Glutamatergic neuron (in vitro differentiated cells): ENCODE data around the gene RRP1. TPM values are rescaled to one million over a fixed set of nuclear protein-coding genes. Genes with fewer than 3 reads are reported as not detected.
A peak's percentile ranks its signal among the peaks of the same experiment; 100 is the strongest.

ENCODE experiments used
- DNase-seq: peaks from one replicate; pipeline ENCODE4 v3.0.0; 2022
- H3K27ac Mint-ChIP-seq: one replicate; pipeline ENCODE4 v1.8.0; 2020; ENCODE audit warnings: mild to moderate bottlenecking, mixed read lengths, inconsistent platforms; ENCODE audit not compliant: unreplicated experiment
- H3K27me3 Mint-ChIP-seq: one replicate; pipeline ENCODE4 v1.8.0; 2020; ENCODE audit warnings: mild to moderate bottlenecking, moderate library complexity, mixed read lengths, inconsistent platforms; ENCODE audit not compliant: unreplicated experiment
- H3K36me3 Mint-ChIP-seq: one replicate; pipeline ENCODE4 v1.8.0; 2020; ENCODE audit warnings: mild to moderate bottlenecking, mixed read lengths, inconsistent platforms; ENCODE audit not compliant: unreplicated experiment
- H3K4me1 Mint-ChIP-seq: one replicate; pipeline ENCODE4 v1.8.0; 2020; ENCODE audit warnings: mild to moderate bottlenecking, low read depth, mixed read lengths, inconsistent platforms; ENCODE audit not compliant: unreplicated experiment
- H3K4me3 Mint-ChIP-seq: one replicate; pipeline ENCODE4 v1.8.0; 2020; ENCODE audit warnings: mild to moderate bottlenecking, mixed read lengths, inconsistent platforms; ENCODE audit not compliant: unreplicated experiment
- H3K9me3 Mint-ChIP-seq: one replicate; pipeline ENCODE4 v1.8.0; 2020; ENCODE audit warnings: mild to moderate bottlenecking, moderate library complexity, mixed read lengths, inconsistent platforms; ENCODE audit not compliant: unreplicated experiment
- CTCF ChIP-seq: fragments of 200-600 bp; sonication (generic); IDR thresholded peaks from one replicate; pipeline ENCODE4 v1.5.0; 2021; ENCODE audit not compliant: partially characterized antibody, unreplicated experiment
- total RNA-seq: library from RNA; stranded (reverse); fragmentation: NEBNext Ultra II Directional; extraction: Animal tissue kit (Norgen Biotek cat#: 25700); gene quantifications from one replicate; pipeline ENCODE4 v1.2.1, GENCODE V29; 2021; ENCODE audit not compliant: unreplicated experiment

The RRP1 gene
- total RNA-seq, 1 donor from 2014 or later: 26.2 TPM

- H3K36me3 Mint-ChIP-seq: no peaks in the 10 kb centered on the region
- no peaks in the 10 kb centered on the region for H3K27me3 Mint-ChIP-seq
- no peak for DNase-seq
- H3K9me3 Mint-ChIP-seq: peaks cover 3% of the 10 kb centered on the region
- no peak overlapping the region for H3K4me3 Mint-ChIP-seq
- no peak overlapping the region for H3K27ac Mint-ChIP-seq
- H3K4me1 Mint-ChIP-seq: peaks cover 16% of the 10 kb centered on the region
- TF ChIP-seq CTCF: no peak
Measured at GRCh38 chr21:43754948-43755781, 34.2 kb upstream of the RRP1 start.

GRCh38 chr21:43755820-43756594 is 33.4 kb upstream of the RRP1 start:
- Mint-ChIP-seq H3K27me3 (no peaks in the 10 kb centered on the region), H3K9me3 (peaks cover 3% of the 10 kb centered on the region), H3K27ac (no peak overlapping the region), H3K36me3 (no peaks in the 10 kb centered on the region), H3K4me1 (peaks cover 16% of the 10 kb centered on the region), H3K4me3 (no peak overlapping the region)
- no peak for DNase-seq
- no peak for TF ChIP-seq CTCF

- TF ChIP-seq CTCF: no peak
- Mint-ChIP-seq H3K36me3 (no peaks in the 10 kb centered on the region), H3K9me3 (peaks cover 3% of the 10 kb centered on the region), H3K4me1 (peaks cover 16% of the 10 kb centered on the region), H3K27ac (no peak overlapping the region), H3K4me3 (no peak overlapping the region), H3K27me3 (no peaks in the 10 kb centered on the region)
- DNase-seq: no peak
Measured at GRCh38 chr21:43757601-43758000, 31.8 kb upstream of the RRP1 start.

GRCh38 chr21:43758111-43758641 is 31.2 kb upstream of the RRP1 start:
- no peak for TF ChIP-seq CTCF
- peaks cover 3% of the 10 kb centered on the region for H3K9me3 Mint-ChIP-seq
- no peaks in the 10 kb centered on the region for H3K27me3 Mint-ChIP-seq
- peak; percentile 50 for DNase-seq
- H3K36me3 Mint-ChIP-seq: no peaks in the 10 kb centered on the region
- peak overlapping the region; percentile 52 for H3K27ac Mint-ChIP-seq
- H3K4me3 Mint-ChIP-seq: no peak overlapping the region
- H3K4me1 Mint-ChIP-seq: peaks cover 14% of the 10 kb centered on the region
